GM19099 (cell line): ENCODE results near the gene HMX2.

Experiments used
- POLR2A ChIP-seq: IDR thresholded peaks from 3 replicates; pipeline ENCODE4 v1.6.1; 2011; ENCODE audit warnings: low read depth; ENCODE audit not compliant: insufficient read length; ENCODE audit errors: extremely low read depth

HMX2 gene

GRCh38 chr10:123154711-123155505 lies 7.0 kb downstream of the HMX2 start:
- no peak for TF ChIP-seq POLR2A

GRCh38 chr10:123156078-123156477 lies 8.1 kb downstream of the HMX2 start:
- TF ChIP-seq POLR2A = no peak

- TF ChIP-seq POLR2A = no peak
Measured at GRCh38 chr10:123157210-123157609, 9.3 kb downstream of the HMX2 start.

GRCh38 chr10:123158682-123159081 lies 10.7 kb downstream of the HMX2 start:
- no peak for TF ChIP-seq POLR2A

GRCh38 chr10:123160311-123160980 lies 12.5 kb downstream of the HMX2 start:
- TF ChIP-seq POLR2A = no peak

- TF ChIP-seq POLR2A = no peak
Measured at GRCh38 chr10:123164319-123164718, 16.4 kb downstream of the HMX2 start.

GRCh38 chr10:123165445-123166072 lies 17.6 kb downstream of the HMX2 start:
- no peak for TF ChIP-seq POLR2A

GRCh38 chr10:123166618-123167017 lies 18.7 kb downstream of the HMX2 start:
- TF ChIP-seq POLR2A = no peak

- no peak for TF ChIP-seq POLR2A
Measured at GRCh38 chr10:123170961-123171360, 23.0 kb downstream of the HMX2 start.

- TF ChIP-seq POLR2A = no peak
Measured at GRCh38 chr10:123175389-123176387, 27.8 kb downstream of the HMX2 start.

- no peak for TF ChIP-seq POLR2A
Measured at GRCh38 chr10:123180101-123181090, 32.5 kb downstream of the HMX2 start.

GRCh38 chr10:123183724-123184123 lies 35.8 kb downstream of the HMX2 start:
- no peak for TF ChIP-seq POLR2A

- no peak for TF ChIP-seq POLR2A
Measured at GRCh38 chr10:123187781-123188180, 39.8 kb downstream of the HMX2 start.
